Ammon's horn (tissue), 1 donor: ENCODE results near the gene ANAPC5.
"Not testable (repeated sequence)": the region's sequence is repeated elsewhere in the genome, so short reads cannot be mapped to it uniquely, and the experiment has no call there.

Experiments used
- DNase-seq: peaks from one replicate; pipeline ENCODE4 v3.0.0-alpha.2; 2016; ENCODE audit warnings: low spot score

Gene ANAPC5

GRCh38 chr12:121284551-121285390 lies 67.4 kb downstream of the ANAPC5 start:
- no peak for DNase-seq

- no peak for DNase-seq
Observed at GRCh38 chr12:121283841-121284240, 68.4 kb downstream of the ANAPC5 start.

DNA sequence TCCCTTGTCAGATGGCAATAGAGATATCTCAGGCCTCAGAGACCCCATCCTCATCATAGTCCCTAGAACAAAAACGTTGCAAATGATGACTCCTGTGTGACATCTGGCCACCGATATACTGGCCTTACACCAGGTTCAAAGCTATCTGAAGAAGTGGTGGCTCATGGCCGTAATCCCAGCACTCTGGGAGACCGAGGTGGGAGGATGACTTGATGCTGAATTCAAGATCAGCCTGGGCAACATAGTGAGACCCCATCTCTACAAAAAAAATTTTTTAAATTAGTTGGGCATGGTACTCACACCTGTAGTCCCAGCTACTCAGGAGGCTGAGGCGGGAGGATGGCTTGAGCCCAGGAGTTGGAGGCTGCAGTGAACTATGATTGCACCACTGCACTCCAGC lies 68.8 kb downstream of the ANAPC5 start:
- DNase-seq: no peak

DNA sequence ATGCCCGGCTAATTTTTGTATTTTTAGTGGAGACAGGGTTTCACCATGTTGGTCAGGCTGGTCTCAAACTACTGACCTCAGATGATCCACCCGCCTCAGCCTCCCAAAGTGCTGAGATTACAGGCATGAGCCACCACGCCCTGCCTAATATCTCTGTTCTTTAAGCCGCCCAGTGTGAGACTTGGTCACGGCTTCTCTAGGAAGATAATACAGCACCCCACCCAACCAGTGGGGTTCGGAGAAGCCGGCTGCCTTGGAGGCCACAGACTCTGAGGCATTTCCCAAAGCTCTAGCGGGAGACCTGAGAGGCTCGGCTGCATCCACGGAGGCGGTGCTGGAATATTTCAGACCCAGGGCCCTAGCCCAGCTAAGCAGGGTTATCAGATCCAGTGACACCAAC lies 69.3 kb downstream of the ANAPC5 start:
- not testable (repeated sequence) for DNase-seq

GRCh38 chr12:121282072-121282742 lies 70.0 kb downstream of the ANAPC5 start:
- DNase-seq: no peak

DNA sequence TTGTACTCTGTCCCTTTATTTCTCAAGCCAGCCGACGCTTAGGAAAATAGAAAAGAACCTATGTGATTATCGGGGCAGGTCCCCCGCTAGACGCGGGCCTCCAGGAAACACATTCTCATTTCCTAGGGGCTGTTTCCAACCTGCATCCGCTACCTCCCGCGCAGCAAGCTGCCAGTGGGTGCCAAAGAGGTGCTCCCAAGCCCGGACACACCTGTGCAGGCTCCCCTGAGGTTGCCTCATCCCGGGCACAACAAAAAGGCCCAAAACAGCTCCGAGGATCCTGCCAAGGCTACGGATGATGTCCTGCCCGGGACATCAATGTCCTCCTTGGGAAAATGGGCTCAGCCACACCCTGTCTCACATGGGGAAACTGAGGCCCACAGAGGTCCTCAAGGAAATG lies 71.1 kb downstream of the ANAPC5 start:
- DNase-seq: not testable (repeated sequence)

DNA sequence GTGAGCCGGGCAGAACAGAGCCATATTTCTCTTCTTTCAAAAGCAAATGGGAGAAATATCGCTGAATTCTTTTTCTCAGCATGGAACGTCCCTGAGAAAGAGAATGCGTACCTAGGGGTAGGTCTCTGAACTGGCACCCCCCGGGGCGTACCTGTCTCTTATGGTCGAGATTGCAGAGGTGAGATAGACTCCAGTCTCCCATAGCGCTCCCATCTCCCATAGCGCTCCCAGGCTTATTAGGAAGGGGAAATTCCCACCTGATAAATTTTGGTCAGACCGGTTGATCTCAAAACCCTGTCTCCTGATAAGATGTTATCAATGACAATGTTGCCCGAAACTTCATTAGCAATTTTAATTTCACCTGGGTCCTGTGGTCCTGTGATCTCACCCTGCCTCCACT lies 71.7 kb downstream of the ANAPC5 start:
- not testable (repeated sequence) for DNase-seq

DNA sequence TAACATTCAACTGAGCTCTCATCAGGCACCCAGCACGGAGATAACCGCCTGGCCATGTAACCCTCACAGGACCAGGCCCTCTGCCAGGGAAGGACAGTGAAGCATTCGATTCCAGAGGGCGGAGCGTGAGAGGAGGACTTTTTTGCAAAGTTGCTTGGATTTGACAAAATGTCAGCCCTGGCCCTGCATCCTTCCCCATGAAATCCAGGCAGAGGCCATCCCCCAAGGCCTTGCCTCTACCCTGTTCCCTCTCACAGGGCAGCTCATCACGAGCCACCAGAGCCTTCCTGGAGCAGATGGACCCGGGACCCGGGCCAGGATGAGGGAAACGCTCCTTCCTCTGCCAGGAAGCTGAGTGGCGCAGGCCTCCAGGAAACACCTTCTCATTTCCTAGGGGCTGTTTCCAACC lies 72.7 kb downstream of the ANAPC5 start:
- DNase-seq: peak; percentile 49

GRCh38 chr12:121279071-121279375 lies 73.2 kb downstream of the ANAPC5 start:
- no peak for DNase-seq

DNA sequence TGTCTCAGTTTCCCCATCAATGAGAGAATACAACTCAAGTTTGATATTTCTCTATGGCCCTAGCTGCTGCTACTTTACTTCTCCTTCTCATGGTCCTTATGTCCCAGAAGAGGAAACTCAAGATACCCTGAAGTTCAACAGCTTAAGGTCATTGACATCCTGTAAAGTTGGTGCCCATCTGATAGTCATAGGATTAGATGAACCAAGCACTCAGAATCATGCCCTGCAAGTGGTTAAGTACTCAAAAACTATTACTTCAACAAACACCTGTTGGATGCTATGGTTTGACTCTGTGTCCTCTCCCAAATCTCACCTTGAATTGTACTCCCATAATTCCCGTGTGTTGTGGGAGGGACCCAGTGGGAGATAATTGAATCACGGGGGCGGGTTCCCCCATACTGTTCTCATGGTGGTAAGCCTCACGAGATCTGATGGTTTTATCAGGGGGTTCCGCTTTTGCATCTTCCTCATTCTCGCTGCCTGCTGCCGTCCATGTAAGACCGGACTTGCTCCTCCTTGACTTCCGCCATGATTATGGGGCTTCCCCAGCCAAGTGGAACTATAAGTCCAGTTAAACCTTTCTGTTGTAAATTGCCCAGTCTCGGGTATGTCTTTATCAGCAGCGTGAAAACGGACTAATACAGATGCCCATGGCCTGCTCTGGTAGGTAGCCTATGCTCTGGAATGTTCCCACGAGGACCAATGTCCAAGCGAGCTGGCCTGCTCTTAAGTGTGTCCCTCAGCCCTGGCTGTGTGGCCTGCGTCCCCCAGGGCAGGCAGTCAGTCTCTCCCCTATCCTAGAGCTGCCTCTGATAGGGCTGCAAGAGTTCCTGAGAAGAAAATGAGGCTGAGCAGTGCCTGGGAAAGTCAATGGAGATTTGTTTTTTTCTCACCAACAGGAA lies 73.8 kb downstream of the ANAPC5 start:
- DNase-seq: peak; percentile 30

- DNase-seq: no peak
Observed at GRCh38 chr12:121277374-121277759, 74.8 kb downstream of the ANAPC5 start.

GRCh38 chr12:121274036-121274763 lies 78.0 kb downstream of the ANAPC5 start:
- no peak for DNase-seq

- no peak for DNase-seq
Observed at GRCh38 chr12:121273364-121273896, 78.8 kb downstream of the ANAPC5 start.

DNA sequence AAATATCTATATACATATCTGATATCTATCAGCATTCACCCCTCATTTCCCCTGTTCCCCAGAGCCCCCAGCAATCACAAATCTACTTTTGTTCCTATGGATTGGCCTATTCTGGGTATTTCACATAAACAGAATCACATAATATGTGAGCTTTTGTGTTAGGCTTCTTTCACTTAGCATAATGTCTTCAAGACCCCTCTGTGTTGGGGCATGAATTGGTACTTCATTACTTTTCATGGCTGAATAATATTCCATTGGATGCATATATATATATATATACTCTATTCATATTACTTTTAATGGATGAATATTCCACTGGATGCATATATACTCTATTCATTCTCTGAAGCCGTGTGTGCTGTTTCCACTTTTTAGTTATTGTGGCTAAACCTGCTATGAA lies 84.4 kb downstream of the ANAPC5 start:
- no peak for DNase-seq

DNA sequence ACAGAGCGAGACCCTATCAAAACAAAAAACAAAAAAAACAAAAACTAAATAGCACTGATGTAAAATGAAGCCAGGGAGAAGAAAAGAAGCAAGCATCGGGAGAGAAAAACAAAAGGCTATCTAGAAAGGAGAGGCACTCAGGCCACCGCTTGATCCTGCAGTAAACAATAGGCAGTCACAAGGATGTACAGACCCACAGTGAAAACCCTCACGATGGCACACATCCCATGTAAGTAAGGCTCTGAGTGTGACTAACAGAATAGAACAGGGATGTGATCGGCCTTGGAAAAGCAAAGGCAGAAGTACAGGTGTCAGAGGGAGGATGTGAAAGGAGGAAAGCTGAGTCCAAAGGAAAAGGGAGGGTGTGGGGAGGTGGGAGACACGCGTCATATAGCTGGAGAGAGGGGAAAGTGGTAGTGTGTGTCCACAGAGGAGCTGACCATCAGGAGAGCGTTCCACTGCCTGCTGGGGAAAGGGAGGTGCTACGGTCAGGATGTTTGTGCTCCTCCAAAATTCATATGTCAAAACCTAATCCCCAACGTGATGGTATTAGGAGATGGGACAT lies 87.2 kb downstream of the ANAPC5 start:
- DNase-seq: peak; percentile 39

- no peak for DNase-seq
Observed at GRCh38 chr12:121264135-121264534, 88.1 kb downstream of the ANAPC5 start.

DNA sequence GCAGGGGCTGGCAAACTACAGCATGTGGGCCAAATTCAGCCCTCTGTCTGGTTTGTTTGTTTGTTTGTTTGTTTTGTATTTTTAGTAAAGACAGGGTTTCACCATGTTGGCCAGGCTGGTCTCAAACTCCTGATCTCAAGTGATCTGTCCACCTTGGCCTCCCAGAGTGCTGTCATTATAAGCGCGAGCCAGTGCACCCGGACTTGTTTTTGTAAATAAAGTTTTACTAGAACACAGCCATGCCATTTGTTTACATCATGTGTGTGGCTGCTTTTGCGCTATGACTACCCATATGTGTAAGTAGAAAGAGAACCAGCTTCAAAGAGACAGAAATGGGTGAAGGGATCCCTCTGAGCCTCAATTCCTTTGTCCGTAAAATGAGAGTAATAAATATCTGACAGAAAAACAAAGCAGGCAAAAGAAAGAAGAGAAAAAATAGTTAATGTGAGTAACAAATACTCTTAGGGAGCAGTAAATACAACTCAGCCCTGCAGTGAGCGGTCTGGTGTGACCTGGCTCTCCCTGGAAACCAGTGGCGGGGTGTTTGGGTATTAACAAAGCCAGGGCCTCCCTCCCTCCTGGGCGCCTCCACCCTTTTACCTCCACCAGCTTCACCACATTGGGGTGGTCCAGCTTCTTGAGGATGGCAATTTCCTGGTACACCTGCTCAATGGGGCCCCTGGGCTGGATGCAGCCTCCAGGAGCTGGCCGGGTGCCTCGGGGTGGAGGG lies 88.8 kb downstream of the ANAPC5 start:
- no peak for DNase-seq

- DNase-seq: no peak
Observed at GRCh38 chr12:121261398-121261797, 90.8 kb downstream of the ANAPC5 start.

DNA sequence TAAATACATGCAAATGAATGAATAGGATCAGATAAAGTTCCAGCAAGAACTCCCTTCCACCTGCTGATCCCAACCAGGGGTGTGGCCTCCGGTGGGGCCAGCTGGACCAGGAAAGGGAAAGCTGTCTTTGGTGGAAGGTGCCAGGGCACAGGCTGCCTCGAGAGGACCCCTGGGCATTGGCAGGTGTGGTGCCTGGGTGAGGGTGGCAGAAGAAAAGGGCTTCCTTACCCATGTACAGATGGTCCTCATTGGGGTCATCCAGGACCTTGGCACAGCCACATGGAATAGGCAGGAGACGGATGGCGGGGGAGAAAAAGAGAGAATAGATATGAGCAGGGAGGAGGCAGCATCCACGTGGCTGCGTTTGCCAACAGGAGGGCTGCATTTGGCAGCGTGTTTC lies 92.1 kb downstream of the ANAPC5 start:
- DNase-seq: no peak

- DNase-seq: no peak
Observed at GRCh38 chr12:121259074-121259473, 93.1 kb downstream of the ANAPC5 start.
